Measurements from ENCODE around the gene RSPH6A. TPM values are rescaled to one million over a fixed set of nuclear protein-coding genes. Genes with fewer than 3 reads are reported as not detected.

Gene RSPH6A
- total RNA-seq, 1 experiment from 2014 or later, result 0.39 TPM

- Mint-ChIP-seq H3K36me3 (no peaks in the 10 kb centered on the region), H3K27me3 (ENCODE audit: low read depth) (peaks cover 57% of the 10 kb centered on the region), H3K27ac (no peak overlapping the region), H3K4me3 (no peak overlapping the region; the same call in 1 of the 2 replicates), H3K4me1 (peaks cover 6% of the 10 kb centered on the region), H3K9me3 (no peaks in the 10 kb centered on the region)
- DNase-seq (ENCODE audit: low spot score), result peak; percentile 75
- TF ChIP-seq ARID4B (CRISPR knock-in tag; IDR thresholded peaks at IDR 0.05; ENCODE audit: borderline replicate concordance) (no peak), NFATC4 (CRISPR knock-in tag; IDR thresholded peaks at IDR 0.05) (no peak), PREB (CRISPR knock-in tag; IDR thresholded peaks at IDR 0.05; ENCODE audit: borderline replicate concordance) (no peak), NFYB (CRISPR knock-in tag; conservative IDR thresholded peaks at IDR 0.05; ENCODE audit: low read depth) (no peak), JUN (CRISPR knock-in tag; IDR thresholded peaks at IDR 0.05) (no peak), ZNF232 (CRISPR knock-in tag; IDR thresholded peaks at IDR 0.05) (no peak), HMGA2 (CRISPR knock-in tag; IDR thresholded peaks at IDR 0.05) (no peak), ZNF416 (CRISPR knock-in tag; IDR thresholded peaks at IDR 0.05) (no peak), ZNF396 (CRISPR knock-in tag; IDR thresholded peaks at IDR 0.05; ENCODE audit: borderline replicate concordance) (no peak), SP1 (CRISPR knock-in tag; conservative IDR thresholded peaks at IDR 0.05) (no peak), MLX (CRISPR knock-in tag; IDR thresholded peaks at IDR 0.05) (no peak), ZNF423 (CRISPR knock-in tag; IDR thresholded peaks at IDR 0.05) (peak; percentile 45; the same call in 1 of the 2 replicates), ZNF281 (CRISPR knock-in tag; IDR thresholded peaks at IDR 0.05) (no peak)
- TF ChIP-seq, protein P1, sequence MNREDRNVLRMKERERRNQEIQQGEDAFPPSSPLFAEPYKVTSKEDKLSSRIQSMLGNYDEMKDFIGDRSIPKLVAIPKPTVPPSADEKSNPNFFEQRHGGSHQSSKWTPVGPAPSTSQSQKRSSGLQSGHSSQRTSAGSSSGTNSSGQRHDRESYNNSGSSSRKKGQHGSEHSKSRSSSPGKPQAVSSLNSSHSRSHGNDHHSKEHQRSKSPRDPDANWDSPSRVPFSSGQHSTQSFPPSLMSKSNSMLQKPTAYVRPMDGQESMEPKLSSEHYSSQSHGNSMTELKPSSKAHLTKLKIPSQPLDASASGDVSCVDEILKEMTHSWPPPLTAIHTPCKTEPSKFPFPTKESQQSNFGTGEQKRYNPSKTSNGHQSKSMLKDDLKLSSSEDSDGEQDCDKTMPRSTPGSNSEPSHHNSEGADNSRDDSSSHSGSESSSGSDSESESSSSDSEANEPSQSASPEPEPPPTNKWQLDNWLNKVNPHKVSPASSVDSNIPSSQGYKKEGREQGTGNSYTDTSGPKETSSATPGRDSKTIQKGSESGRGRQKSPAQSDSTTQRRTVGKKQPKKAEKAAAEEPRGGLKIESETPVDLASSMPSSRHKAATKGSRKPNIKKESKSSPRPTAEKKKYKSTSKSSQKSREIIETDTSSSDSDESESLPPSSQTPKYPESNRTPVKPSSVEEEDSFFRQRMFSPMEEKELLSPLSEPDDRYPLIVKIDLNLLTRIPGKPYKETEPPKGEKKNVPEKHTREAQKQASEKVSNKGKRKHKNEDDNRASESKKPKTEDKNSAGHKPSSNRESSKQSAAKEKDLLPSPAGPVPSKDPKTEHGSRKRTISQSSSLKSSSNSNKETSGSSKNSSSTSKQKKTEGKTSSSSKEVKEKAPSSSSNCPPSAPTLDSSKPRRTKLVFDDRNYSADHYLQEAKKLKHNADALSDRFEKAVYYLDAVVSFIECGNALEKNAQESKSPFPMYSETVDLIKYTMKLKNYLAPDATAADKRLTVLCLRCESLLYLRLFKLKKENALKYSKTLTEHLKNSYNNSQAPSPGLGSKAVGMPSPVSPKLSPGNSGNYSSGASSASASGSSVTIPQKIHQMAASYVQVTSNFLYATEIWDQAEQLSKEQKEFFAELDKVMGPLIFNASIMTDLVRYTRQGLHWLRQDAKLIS (CRISPR knock-in tag; IDR thresholded peaks at IDR 0.05; ENCODE audit: borderline replicate concordance), result no peak
- TF ChIP-seq, protein P2, sequence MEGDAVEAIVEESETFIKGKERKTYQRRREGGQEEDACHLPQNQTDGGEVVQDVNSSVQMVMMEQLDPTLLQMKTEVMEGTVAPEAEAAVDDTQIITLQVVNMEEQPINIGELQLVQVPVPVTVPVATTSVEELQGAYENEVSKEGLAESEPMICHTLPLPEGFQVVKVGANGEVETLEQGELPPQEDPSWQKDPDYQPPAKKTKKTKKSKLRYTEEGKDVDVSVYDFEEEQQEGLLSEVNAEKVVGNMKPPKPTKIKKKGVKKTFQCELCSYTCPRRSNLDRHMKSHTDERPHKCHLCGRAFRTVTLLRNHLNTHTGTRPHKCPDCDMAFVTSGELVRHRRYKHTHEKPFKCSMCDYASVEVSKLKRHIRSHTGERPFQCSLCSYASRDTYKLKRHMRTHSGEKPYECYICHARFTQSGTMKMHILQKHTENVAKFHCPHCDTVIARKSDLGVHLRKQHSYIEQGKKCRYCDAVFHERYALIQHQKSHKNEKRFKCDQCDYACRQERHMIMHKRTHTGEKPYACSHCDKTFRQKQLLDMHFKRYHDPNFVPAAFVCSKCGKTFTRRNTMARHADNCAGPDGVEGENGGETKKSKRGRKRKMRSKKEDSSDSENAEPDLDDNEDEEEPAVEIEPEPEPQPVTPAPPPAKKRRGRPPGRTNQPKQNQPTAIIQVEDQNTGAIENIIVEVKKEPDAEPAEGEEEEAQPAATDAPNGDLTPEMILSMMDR (IDR thresholded peaks at IDR 0.05), result peak; percentile 71
- TF ChIP-seq, protein P3, sequence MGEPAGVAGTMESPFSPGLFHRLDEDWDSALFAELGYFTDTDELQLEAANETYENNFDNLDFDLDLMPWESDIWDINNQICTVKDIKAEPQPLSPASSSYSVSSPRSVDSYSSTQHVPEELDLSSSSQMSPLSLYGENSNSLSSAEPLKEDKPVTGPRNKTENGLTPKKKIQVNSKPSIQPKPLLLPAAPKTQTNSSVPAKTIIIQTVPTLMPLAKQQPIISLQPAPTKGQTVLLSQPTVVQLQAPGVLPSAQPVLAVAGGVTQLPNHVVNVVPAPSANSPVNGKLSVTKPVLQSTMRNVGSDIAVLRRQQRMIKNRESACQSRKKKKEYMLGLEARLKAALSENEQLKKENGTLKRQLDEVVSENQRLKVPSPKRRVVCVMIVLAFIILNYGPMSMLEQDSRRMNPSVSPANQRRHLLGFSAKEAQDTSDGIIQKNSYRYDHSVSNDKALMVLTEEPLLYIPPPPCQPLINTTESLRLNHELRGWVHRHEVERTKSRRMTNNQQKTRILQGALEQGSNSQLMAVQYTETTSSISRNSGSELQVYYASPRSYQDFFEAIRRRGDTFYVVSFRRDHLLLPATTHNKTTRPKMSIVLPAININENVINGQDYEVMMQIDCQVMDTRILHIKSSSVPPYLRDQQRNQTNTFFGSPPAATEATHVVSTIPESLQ (CRISPR knock-in tag; IDR thresholded peaks at IDR 0.05), result no peak
- ChIA-PET CTCF (interaction anchor here (0.6 to 7.4 kb wide), 35 partner anchors 8 to 501 kb away, joined by 3 to 133 read pairs (median 4); partner anchors contain the start of genes CCDC61, DMPK, QPCTL and RSPH6A), POLR2A (interaction anchor here (0.6 to 1.1 kb wide), 5 partner anchors 16 to 31 kb away, joined by 3 to 5 read pairs (median 4); partner anchors contain the start of genes RSPH6A and SIX5)
- peak; percentile 86 for ATAC-seq
Measured at GRCh38 chr19:45798995-45799517, 16.1 kb downstream of the RSPH6A start.

Measured in WTC11 (cell line).